ENCODE data around the gene HES1. TPM values are rescaled to one million over a fixed set of nuclear protein-coding genes. Genes with fewer than 3 reads are reported as not detected.
"Not testable (repeated sequence)": the region's sequence is repeated elsewhere in the genome, so short reads cannot be mapped to it uniquely, and the experiment has no call there.

The HES1 gene
- total RNA-seq, 1 donor from 2014 or later, result 40.3 TPM

DNA sequence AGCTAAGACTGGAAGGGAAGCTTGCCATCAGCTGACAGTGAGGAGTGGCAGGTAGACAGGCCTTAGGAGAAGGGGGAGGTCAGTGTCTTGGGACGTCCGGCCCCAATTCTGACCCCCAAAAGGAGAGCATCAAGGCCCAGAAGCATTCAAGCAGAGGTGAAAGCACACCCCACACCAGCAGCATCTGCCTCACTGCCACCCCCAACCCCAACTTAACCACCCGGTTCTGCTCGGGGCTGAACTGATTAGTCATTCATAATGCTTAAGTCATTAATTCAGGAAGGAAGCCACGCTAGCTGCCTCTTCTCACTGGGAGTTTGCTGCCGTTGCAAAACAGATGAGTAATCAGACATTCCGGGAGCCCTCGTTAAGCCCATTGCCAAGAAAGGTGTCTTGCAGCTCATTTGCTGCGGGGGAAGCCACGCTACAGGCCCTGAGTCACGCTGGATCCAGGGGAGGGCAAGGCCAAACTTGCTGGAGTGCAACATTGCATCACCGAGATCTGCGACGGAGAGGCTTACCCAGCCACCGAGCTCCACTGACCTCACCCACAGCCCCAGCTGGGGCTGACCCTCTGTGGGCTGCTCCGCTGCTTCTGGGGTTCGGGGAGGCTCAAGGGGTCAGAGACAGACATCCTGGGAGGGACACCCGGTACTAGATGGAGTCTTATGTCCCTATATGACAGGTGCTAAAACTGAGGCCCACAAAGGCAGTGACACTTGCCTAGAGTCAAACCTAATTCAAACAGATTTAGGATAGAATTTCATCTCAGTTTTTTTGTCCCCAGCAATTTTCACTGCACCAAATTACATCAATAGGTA, 46.4 kb upstream of the HES1 start:
- no peaks in the 10 kb centered on the region for H3K36me3 Mint-ChIP-seq (ENCODE audit: low read depth, unreplicated experiment)
- peaks cover 6% of the 10 kb centered on the region for H3K27me3 Mint-ChIP-seq (ENCODE audit: unreplicated experiment)
- no peak for DNase-seq (ENCODE audit: low spot score)
- TF ChIP-seq, protein P1, sequence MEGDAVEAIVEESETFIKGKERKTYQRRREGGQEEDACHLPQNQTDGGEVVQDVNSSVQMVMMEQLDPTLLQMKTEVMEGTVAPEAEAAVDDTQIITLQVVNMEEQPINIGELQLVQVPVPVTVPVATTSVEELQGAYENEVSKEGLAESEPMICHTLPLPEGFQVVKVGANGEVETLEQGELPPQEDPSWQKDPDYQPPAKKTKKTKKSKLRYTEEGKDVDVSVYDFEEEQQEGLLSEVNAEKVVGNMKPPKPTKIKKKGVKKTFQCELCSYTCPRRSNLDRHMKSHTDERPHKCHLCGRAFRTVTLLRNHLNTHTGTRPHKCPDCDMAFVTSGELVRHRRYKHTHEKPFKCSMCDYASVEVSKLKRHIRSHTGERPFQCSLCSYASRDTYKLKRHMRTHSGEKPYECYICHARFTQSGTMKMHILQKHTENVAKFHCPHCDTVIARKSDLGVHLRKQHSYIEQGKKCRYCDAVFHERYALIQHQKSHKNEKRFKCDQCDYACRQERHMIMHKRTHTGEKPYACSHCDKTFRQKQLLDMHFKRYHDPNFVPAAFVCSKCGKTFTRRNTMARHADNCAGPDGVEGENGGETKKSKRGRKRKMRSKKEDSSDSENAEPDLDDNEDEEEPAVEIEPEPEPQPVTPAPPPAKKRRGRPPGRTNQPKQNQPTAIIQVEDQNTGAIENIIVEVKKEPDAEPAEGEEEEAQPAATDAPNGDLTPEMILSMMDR (IDR thresholded peaks at IDR 0.05; ENCODE audit: unreplicated experiment), result no peak
- no peaks in the 10 kb centered on the region for H3K9me3 Mint-ChIP-seq (ENCODE audit: unreplicated experiment)
- H3K4me3 Mint-ChIP-seq (ENCODE audit: unreplicated experiment), result no peak overlapping the region
- no peak overlapping the region for H3K27ac Mint-ChIP-seq (ENCODE audit: unreplicated experiment)
- peaks cover 8% of the 10 kb centered on the region for H3K4me1 Mint-ChIP-seq (ENCODE audit: unreplicated experiment)

DNA sequence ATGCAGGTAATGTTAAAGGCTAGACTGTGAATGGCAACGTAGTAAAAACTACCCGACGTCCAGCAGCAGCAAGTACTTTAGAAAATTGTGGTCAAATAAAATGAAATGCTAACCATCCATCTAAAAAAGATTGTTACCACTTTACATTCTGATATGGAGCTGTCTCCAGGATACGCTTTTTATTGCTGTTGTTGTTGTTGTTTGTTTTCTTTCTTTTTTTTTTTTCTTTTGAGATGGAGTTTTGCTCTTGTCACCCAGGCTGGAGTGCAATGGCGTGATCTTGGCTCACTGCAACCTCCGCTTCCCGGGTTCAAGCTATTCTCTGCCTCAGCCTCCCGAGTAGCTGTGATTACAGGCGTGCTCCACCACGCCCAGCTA, 45.8 kb upstream of the HES1 start:
- H3K27me3 Mint-ChIP-seq (ENCODE audit: unreplicated experiment); H3K4me3 Mint-ChIP-seq (ENCODE audit: unreplicated experiment); H3K27ac Mint-ChIP-seq (ENCODE audit: unreplicated experiment); H3K9me3 Mint-ChIP-seq (ENCODE audit: unreplicated experiment); DNase-seq (ENCODE audit: low spot score); H3K36me3 Mint-ChIP-seq (ENCODE audit: low read depth, unreplicated experiment): not testable (repeated sequence)
- peaks cover 13% of the 10 kb centered on the region for H3K4me1 Mint-ChIP-seq (ENCODE audit: unreplicated experiment)

DNA sequence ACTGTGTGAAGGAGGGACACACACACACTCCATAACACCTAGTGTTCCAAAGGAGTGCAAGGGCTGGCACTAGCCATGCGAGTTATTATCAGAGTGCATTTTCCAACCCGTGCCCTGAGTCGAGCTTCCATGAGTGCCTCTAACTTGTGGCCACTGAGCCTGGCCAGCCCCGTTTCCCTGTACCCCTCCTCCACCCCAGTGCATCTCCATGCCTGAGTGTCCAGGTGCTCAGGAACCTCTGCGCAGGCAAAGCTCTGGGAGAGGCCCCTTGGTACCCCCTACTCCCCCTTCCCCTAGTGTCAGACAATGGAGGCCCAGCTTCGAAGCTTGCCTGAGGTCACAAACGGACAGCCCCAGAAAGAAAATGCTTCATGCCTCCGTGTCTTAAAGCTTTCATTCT, 45.2 kb upstream of the HES1 start:
- no peak overlapping the region for H3K27ac Mint-ChIP-seq (ENCODE audit: unreplicated experiment)
- TF ChIP-seq, protein P1 (IDR thresholded peaks at IDR 0.05; ENCODE audit: unreplicated experiment), result no peak
- no peak for DNase-seq (ENCODE audit: low spot score)
- H3K4me3 Mint-ChIP-seq (ENCODE audit: unreplicated experiment), result no peak overlapping the region
- no peaks in the 10 kb centered on the region for H3K36me3 Mint-ChIP-seq (ENCODE audit: low read depth, unreplicated experiment)
- H3K27me3 Mint-ChIP-seq (ENCODE audit: unreplicated experiment), result peaks cover 6% of the 10 kb centered on the region
- peaks cover 18% of the 10 kb centered on the region for H3K4me1 Mint-ChIP-seq (ENCODE audit: unreplicated experiment)
- no peaks in the 10 kb centered on the region for H3K9me3 Mint-ChIP-seq (ENCODE audit: unreplicated experiment)

DNA sequence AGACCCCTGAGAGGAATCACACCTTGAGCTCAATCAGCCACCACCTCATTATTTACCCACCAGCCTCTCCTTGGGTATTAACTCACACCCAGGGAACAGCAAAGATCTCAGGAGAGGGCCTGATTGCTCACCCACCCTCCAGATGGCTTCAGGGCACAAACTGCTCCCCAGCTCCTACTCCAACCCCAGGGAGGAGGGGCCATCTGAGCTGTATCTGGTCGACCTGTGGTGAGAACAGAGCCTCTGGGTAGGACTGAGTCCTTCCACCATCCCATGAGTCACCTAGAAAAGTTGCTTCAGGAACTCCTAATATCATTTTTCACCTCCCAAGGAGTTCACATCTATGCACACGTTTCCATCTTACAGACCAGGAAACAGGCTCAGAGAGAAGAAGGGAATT, 44.8 kb upstream of the HES1 start:
- no peak overlapping the region for H3K27ac Mint-ChIP-seq (ENCODE audit: unreplicated experiment)
- H3K4me3 Mint-ChIP-seq (ENCODE audit: unreplicated experiment), result no peak overlapping the region
- H3K4me1 Mint-ChIP-seq (ENCODE audit: unreplicated experiment), result peaks cover 20% of the 10 kb centered on the region
- DNase-seq (ENCODE audit: low spot score), result no peak
- no peaks in the 10 kb centered on the region for H3K9me3 Mint-ChIP-seq (ENCODE audit: unreplicated experiment)
- TF ChIP-seq, protein P1 (IDR thresholded peaks at IDR 0.05; ENCODE audit: unreplicated experiment), result no peak
- H3K27me3 Mint-ChIP-seq (ENCODE audit: unreplicated experiment), result peaks cover 6% of the 10 kb centered on the region
- H3K36me3 Mint-ChIP-seq (ENCODE audit: low read depth, unreplicated experiment), result no peaks in the 10 kb centered on the region

DNA sequence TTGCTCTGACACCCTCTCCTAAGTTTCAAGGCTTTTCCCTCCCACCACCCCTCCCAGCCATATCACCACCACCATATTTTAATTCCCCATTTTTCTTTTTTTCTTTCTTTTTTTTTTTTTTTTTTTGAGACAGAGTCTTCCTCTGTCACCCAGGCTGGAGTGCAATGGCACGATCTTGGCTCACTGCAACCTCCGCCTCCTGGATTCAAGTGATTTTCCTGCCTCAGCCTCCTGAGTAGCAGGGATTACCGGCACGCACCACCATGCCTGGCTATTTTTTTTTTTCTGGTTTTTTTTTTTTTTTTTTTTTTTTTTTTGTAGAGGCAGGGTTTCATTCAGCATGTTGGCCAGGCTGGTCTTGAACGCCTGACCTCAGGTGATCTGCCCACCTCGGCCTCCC, 44.1 kb upstream of the HES1 start:
- H3K4me3 Mint-ChIP-seq (ENCODE audit: unreplicated experiment); H3K27me3 Mint-ChIP-seq (ENCODE audit: unreplicated experiment); H3K9me3 Mint-ChIP-seq (ENCODE audit: unreplicated experiment); H3K36me3 Mint-ChIP-seq (ENCODE audit: low read depth, unreplicated experiment); DNase-seq (ENCODE audit: low spot score); H3K27ac Mint-ChIP-seq (ENCODE audit: unreplicated experiment): not testable (repeated sequence)
- H3K4me1 Mint-ChIP-seq (ENCODE audit: unreplicated experiment), result peaks cover 16% of the 10 kb centered on the region

DNA sequence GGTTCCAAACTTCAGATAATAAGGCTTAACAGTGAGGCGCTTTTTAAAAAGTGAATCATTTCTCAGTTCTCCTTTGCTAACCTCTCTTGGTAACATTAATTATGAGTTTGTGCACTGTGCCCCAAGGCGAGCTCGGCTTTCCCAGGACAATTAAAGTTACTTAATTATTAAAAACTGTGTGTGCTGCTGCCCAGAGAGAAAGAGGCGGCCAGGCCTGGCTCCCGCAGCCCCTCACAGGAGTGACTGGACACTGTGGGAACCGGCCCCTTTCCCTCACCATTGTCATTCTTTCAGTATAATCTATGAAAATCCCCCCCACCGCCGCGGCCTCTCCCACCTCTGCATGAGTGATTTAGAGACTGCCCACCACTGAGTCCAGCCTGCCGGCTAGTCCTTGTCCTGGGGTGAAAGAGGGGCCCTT, 43.1 kb upstream of the HES1 start:
- H3K27ac Mint-ChIP-seq (ENCODE audit: unreplicated experiment), result no peak overlapping the region

More for the DNA sequence above, 43.1 kb upstream of the HES1 start:
- TF ChIP-seq, protein P1 (IDR thresholded peaks at IDR 0.05; ENCODE audit: unreplicated experiment), result no peak
- no peaks in the 10 kb centered on the region for H3K9me3 Mint-ChIP-seq (ENCODE audit: unreplicated experiment)
- H3K36me3 Mint-ChIP-seq (ENCODE audit: low read depth, unreplicated experiment), result no peaks in the 10 kb centered on the region
- H3K4me3 Mint-ChIP-seq (ENCODE audit: unreplicated experiment), result no peak overlapping the region
- H3K4me1 Mint-ChIP-seq (ENCODE audit: unreplicated experiment), result peaks cover 14% of the 10 kb centered on the region
- DNase-seq (ENCODE audit: low spot score), result no peak
- H3K27me3 Mint-ChIP-seq (ENCODE audit: unreplicated experiment), result peaks cover 3% of the 10 kb centered on the region
